Kidney (tissue), 14 donors: ENCODE results near the gene SCN4A. TPM values are rescaled to one million over a fixed set of nuclear protein-coding genes. Genes with fewer than 3 reads are reported as not detected.

ENCODE experiments used
- DNase-seq, 5 donors: peaks; one replicate each; pipeline ENCODE4 v3.0.0-alpha.2; 2013 to 2020
- FAIRE-seq: peaks from 2 replicates; lab custom pipeline; 2012; peaks lifted over from hg19 to GRCh38; lab: Jason Lieb, UNC
- H3K27ac ChIP-seq, 2 donors: one replicate each; pipeline ENCODE4 v1.7.0; 2013; ENCODE audit warnings: low read depth in 2 of 2, low read length in 2 of 2, inconsistent platforms in 1 of 2
- H3K27me3 ChIP-seq: one replicate; pipeline ENCODE4 v1.7.1; 2013; ENCODE audit warnings: low read length, inconsistent platforms; ENCODE audit not compliant: control insufficient read depth, insufficient read depth
- H3K36me3 ChIP-seq, 3 donors: one replicate each; pipeline versions ENCODE4 v1.7.0 to v1.7.1; 2013; ENCODE audit warnings: low read length in 3 of 3, control low read depth in 1 of 3, inconsistent platforms in 1 of 3; ENCODE audit not compliant: insufficient read depth in 3 of 3, control insufficient read depth in 2 of 3
- H3K4me1 ChIP-seq, 3 donors: one replicate each; pipeline versions ENCODE4 v1.7.0 to v1.7.1; 2013; ENCODE audit warnings: low read length in 3 of 3, inconsistent platforms in 1 of 3, low read depth in 1 of 3; ENCODE audit not compliant: control insufficient read depth in 2 of 3, insufficient read depth in 2 of 3
- H3K4me3 ChIP-seq, 3 donors: one replicate each; pipeline versions ENCODE4 v1.7.0 to v1.8.1; 2013; ENCODE audit warnings: low read length in 3 of 3, control low read depth in 1 of 3, inconsistent platforms in 1 of 3
- H3K9ac ChIP-seq, 3 donors: one replicate each; pipeline versions ENCODE4 v1.7.0 to v1.7.1; 2013; ENCODE audit warnings: low read length in 3 of 3, control low read depth in 1 of 3, inconsistent platforms in 1 of 3
- H3K9me3 ChIP-seq, 3 donors: one replicate each; pipeline versions ENCODE4 v1.7.0 to v1.7.1; 2013; ENCODE audit warnings: low read length in 3 of 3, control low read depth in 1 of 3, inconsistent platforms in 1 of 3; ENCODE audit not compliant: control insufficient read depth in 2 of 3, insufficient read depth in 1 of 3
- CTCF ChIP-seq: IDR thresholded peaks from 3 replicates; pipeline ENCODE4 v1.5.1; 2012; ENCODE audit warnings: mild to moderate bottlenecking, moderate library complexity, borderline replicate concordance; ENCODE audit not compliant: insufficient read depth; ENCODE audit errors: extremely low read depth
- intact Hi-C: fragments of 100-400 bp; cut with DNase I; formaldehyde crosslinking; loops from one replicate; pipeline ENCODE4 v1.11.1; 2022
- polyA plus RNA-seq: library from polyadenylated mRNA; stranded (reverse); fragments of 350-450 nt; fragmentation: Illumina TruSeq; extraction: RNeasy Lipid Tissue Mini Kit (QIAGEN cat#74804); gene quantifications from one replicate; pipeline ENCODE4 v1.2.3, GENCODE V29; 2014; ENCODE audit warnings: low read depth, low replicate concordance; ENCODE audit not compliant: insufficient read depth
- total RNA-seq: library from RNA; stranded (reverse); fragmentation: NEBNext Ultra II Directional; extraction: Animal tissue kit (Norgen Biotek cat#: 25700); gene quantifications from one replicate; pipeline ENCODE4 v1.2.1, GENCODE V29; 2021
- donor health status: control.
- donor health status: control.
- donor health status: control.
- donor health status: control.
- donor health status: control.
- donor health status: DM: yes; HTN: yes; CAD: no.
- donor health status: Normal renal cell carcinoma (clear cell type).

Gene SCN4A
- total and polyA plus RNA-seq, 2 donors from 2014 or later = 0.19 to 3.4 TPM

- Histone ChIP-seq H3K27me3 (no peaks in the 10 kb centered on the region), H3K4me1 (no peaks in the 10 kb centered on the region), H3K9me3 (no peaks in the 10 kb centered on the region), H3K27ac (no peak overlapping the region), H3K36me3 (no peaks in the 10 kb centered on the region), H3K4me3 (no peak overlapping the region), H3K9ac (no peak overlapping the region)
- intact Hi-C loops = no loop called here
- DNase-seq = peak in 2 of 5 donors; percentile 31 to 54
- no peak for TF ChIP-seq CTCF
- no peak for FAIRE-seq
Measured at GRCh38 chr17:63939884-63940283, 32.8 kb downstream of the SCN4A start.

- H3K9me3 ChIP-seq = no peaks in the 10 kb centered on the region
- peak in 2 of 5 donors; percentile 39 to 43 for DNase-seq
- H3K9ac ChIP-seq = no peak overlapping the region
- no peaks in the 10 kb centered on the region for H3K4me1 ChIP-seq
- FAIRE-seq = no peak
- H3K27me3 ChIP-seq = no peaks in the 10 kb centered on the region
- H3K36me3 ChIP-seq = no peaks in the 10 kb centered on the region
- no peak overlapping the region for H3K27ac ChIP-seq
- no peak overlapping the region for H3K4me3 ChIP-seq
- no peak for TF ChIP-seq CTCF
- intact Hi-C loops = no loop called here
Measured at GRCh38 chr17:63939401-63939800, 33.3 kb downstream of the SCN4A start.

GRCh38 chr17:63937920-63938319 is 34.8 kb downstream of the SCN4A start:
- H3K27ac ChIP-seq = no peak overlapping the region
- no peak for DNase-seq
- no peak for TF ChIP-seq CTCF
- H3K4me1 ChIP-seq = no peaks in the 10 kb centered on the region
- no peaks in the 10 kb centered on the region for H3K36me3 ChIP-seq
- no peaks in the 10 kb centered on the region for H3K27me3 ChIP-seq
- no peak overlapping the region for H3K4me3 ChIP-seq
- H3K9me3 ChIP-seq = no peaks in the 10 kb centered on the region
- intact Hi-C loops = no loop called here
- no peak overlapping the region for H3K9ac ChIP-seq
- FAIRE-seq = no peak

- Histone ChIP-seq H3K4me1 (peaks cover 0 to under 1% (median 0%) of the 10 kb centered on the region in 3 donors), H3K9me3 (no peaks in the 10 kb centered on the region), H3K4me3 (no peak overlapping the region), H3K27me3 (no peaks in the 10 kb centered on the region), H3K27ac (no peak overlapping the region), H3K36me3 (no peaks in the 10 kb centered on the region), H3K9ac (no peak overlapping the region)
- no peak for TF ChIP-seq CTCF
- FAIRE-seq = no peak
- intact Hi-C loops = no loop called here
- no peak for DNase-seq
Measured at GRCh38 chr17:63937319-63937718, 35.4 kb downstream of the SCN4A start.
